OCI-LY1 (cell line): Measurements from ENCODE around the gene FAM83C.

Source experiments
- EZH2 ChIP-seq: fragments of 200-600 bp; sonication (generic), shearing (Covaris generic); IDR thresholded peaks from 2 replicates; pipeline ENCODE4 v1.8.0; 2017; ENCODE audit warnings: borderline replicate concordance, mixed run types, mild to moderate bottlenecking, antibody characterized with exemption, low read length, moderate library complexity, mixed read lengths
- TF ChIP-seq, protein P1 (sequence below): fragments of 200-600 bp; sonication (generic), shearing (Covaris generic); IDR thresholded peaks from 2 replicates; pipeline ENCODE4 v1.5.1; 2017; ENCODE audit warnings: mild to moderate bottlenecking, antibody characterized with exemption, low read length, moderate library complexity, mixed read lengths

- TF ChIP-seq, protein P1, sequence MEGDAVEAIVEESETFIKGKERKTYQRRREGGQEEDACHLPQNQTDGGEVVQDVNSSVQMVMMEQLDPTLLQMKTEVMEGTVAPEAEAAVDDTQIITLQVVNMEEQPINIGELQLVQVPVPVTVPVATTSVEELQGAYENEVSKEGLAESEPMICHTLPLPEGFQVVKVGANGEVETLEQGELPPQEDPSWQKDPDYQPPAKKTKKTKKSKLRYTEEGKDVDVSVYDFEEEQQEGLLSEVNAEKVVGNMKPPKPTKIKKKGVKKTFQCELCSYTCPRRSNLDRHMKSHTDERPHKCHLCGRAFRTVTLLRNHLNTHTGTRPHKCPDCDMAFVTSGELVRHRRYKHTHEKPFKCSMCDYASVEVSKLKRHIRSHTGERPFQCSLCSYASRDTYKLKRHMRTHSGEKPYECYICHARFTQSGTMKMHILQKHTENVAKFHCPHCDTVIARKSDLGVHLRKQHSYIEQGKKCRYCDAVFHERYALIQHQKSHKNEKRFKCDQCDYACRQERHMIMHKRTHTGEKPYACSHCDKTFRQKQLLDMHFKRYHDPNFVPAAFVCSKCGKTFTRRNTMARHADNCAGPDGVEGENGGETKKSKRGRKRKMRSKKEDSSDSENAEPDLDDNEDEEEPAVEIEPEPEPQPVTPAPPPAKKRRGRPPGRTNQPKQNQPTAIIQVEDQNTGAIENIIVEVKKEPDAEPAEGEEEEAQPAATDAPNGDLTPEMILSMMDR: no peak
- no peak for TF ChIP-seq EZH2
Observed at GRCh38 chr20:35237486-35237885, 54.7 kb downstream of the FAM83C start.
